ENCODE data around the gene MED15. TPM values are rescaled to one million over a fixed set of nuclear protein-coding genes. Genes with fewer than 3 reads are reported as not detected.

The MED15 gene
- total and polyA plus RNA-seq, 2 donors from 2014 or later: 31.7 to 102 TPM

GRCh38 chr22:20464096-20464614 is 43.3 kb upstream of the MED15 start:
- Histone ChIP-seq H3K9me3 (ENCODE audit: control insufficient read depth in 2 of 3, insufficient read depth in 1 of 3, low read length in 3 of 3) (no peaks in the 10 kb centered on the region), H3K27ac (ENCODE audit: low read depth in 2 of 2, low read length in 2 of 2) (no peak overlapping the region), H3K27me3 (ENCODE audit: control insufficient read depth, insufficient read depth, low read length) (no peaks in the 10 kb centered on the region), H3K4me1 (ENCODE audit: control insufficient read depth in 2 of 3, insufficient read depth in 2 of 3, low read depth in 1 of 3, low read length in 3 of 3) (peaks cover 0 to 2% (median 0%) of the 10 kb centered on the region in 3 donors), H3K4me3 (ENCODE audit: low read length in 3 of 3) (no peak overlapping the region), H3K9ac (ENCODE audit: low read length in 3 of 3) (no peak overlapping the region), H3K36me3 (ENCODE audit: control insufficient read depth in 2 of 3, insufficient read depth in 3 of 3, low read length in 3 of 3) (peaks cover 0 to 8% (median 6%) of the 10 kb centered on the region in 3 donors)
- FAIRE-seq (no peak), DNase-seq (peak in 1 of 5 donors; percentile 57)
- intact Hi-C loops (cut with DNase I): no loop called here
- no peak for TF ChIP-seq CTCF (IDR thresholded peaks at IDR 0.05; ENCODE audit: borderline replicate concordance, extremely low read depth, insufficient read depth)

- H3K9me3 ChIP-seq (ENCODE audit: control insufficient read depth in 2 of 3, insufficient read depth in 1 of 3, low read length in 3 of 3): no peaks in the 10 kb centered on the region
- H3K4me1 ChIP-seq (ENCODE audit: control insufficient read depth in 2 of 3, insufficient read depth in 2 of 3, low read depth in 1 of 3, low read length in 3 of 3): peaks cover 0 to 2% (median 0%) of the 10 kb centered on the region in 3 donors
- H3K27me3 ChIP-seq (ENCODE audit: control insufficient read depth, insufficient read depth, low read length): no peaks in the 10 kb centered on the region
- peaks cover 0 to 9% (median 6%) of the 10 kb centered on the region in 3 donors for H3K36me3 ChIP-seq (ENCODE audit: control insufficient read depth in 2 of 3, insufficient read depth in 3 of 3, low read length in 3 of 3)
- H3K9ac ChIP-seq (ENCODE audit: low read length in 3 of 3): no peak overlapping the region
- H3K27ac ChIP-seq (ENCODE audit: low read depth in 2 of 2, low read length in 2 of 2): no peak overlapping the region
- FAIRE-seq: no peak
- peak in 1 of 5 donors; percentile 61 for DNase-seq
- TF ChIP-seq CTCF (IDR thresholded peaks at IDR 0.05; ENCODE audit: borderline replicate concordance, extremely low read depth, insufficient read depth): no peak
- intact Hi-C loops (cut with DNase I): no loop called here
- H3K4me3 ChIP-seq (ENCODE audit: low read length in 3 of 3): no peak overlapping the region
Measured at GRCh38 chr22:20464912-20465758, 42.3 kb upstream of the MED15 start.

- H3K4me3 ChIP-seq (ENCODE audit: low read length in 3 of 3): no peak overlapping the region
- no peak for TF ChIP-seq CTCF (IDR thresholded peaks at IDR 0.05; ENCODE audit: borderline replicate concordance, extremely low read depth, insufficient read depth)
- intact Hi-C loops (cut with DNase I): no loop called here
- H3K9ac ChIP-seq (ENCODE audit: low read length in 3 of 3): no peak overlapping the region
- no peak for DNase-seq
- H3K4me1 ChIP-seq (ENCODE audit: control insufficient read depth in 2 of 3, insufficient read depth in 2 of 3, low read depth in 1 of 3, low read length in 3 of 3): peaks cover 0 to 2% (median 0%) of the 10 kb centered on the region in 3 donors
- H3K9me3 ChIP-seq (ENCODE audit: control insufficient read depth in 2 of 3, insufficient read depth in 1 of 3, low read length in 3 of 3): no peaks in the 10 kb centered on the region
- no peak for FAIRE-seq
- H3K36me3 ChIP-seq (ENCODE audit: control insufficient read depth in 2 of 3, insufficient read depth in 3 of 3, low read length in 3 of 3): peaks cover 2 to 10% (median 9%) of the 10 kb centered on the region in 3 donors
- H3K27me3 ChIP-seq (ENCODE audit: control insufficient read depth, insufficient read depth, low read length): no peaks in the 10 kb centered on the region
- no peak overlapping the region for H3K27ac ChIP-seq (ENCODE audit: low read depth in 2 of 2, low read length in 2 of 2)
Measured at GRCh38 chr22:20465759-20466077, 41.7 kb upstream of the MED15 start.

All from kidney (tissue), 14 donors.